IgD-negative memory B cell (primary cell): Measurements from ENCODE around the gene FAAP20. TPM values are rescaled to one million over a fixed set of nuclear protein-coding genes. Genes with fewer than 3 reads are reported as not detected.

Experiments
- H3K27ac Mint-ChIP-seq, 3 donors: one replicate each; pipeline ENCODE4 v1.8.0; 2020 to 2022; ENCODE audit warnings: mild to moderate bottlenecking in 3 of 3, mixed read lengths in 3 of 3, moderate library complexity in 1 of 3
- H3K27me3 Mint-ChIP-seq: one replicate; pipeline ENCODE4 v1.8.0; 2021; ENCODE audit warnings: mixed read lengths
- H3K36me3 Mint-ChIP-seq: one replicate; pipeline ENCODE4 v1.8.0; 2020; ENCODE audit warnings: mild to moderate bottlenecking, mixed read lengths
- H3K4me1 Mint-ChIP-seq, 3 donors: one replicate each; pipeline ENCODE4 v1.8.0; 2020 to 2022; ENCODE audit warnings: mixed read lengths in 3 of 3, mild to moderate bottlenecking in 1 of 3
- H3K4me3 Mint-ChIP-seq, 4 donors: one replicate each; pipeline ENCODE4 v1.8.0; 2020 to 2022; ENCODE audit warnings: mild to moderate bottlenecking in 4 of 4, mixed read lengths in 4 of 4, moderate library complexity in 3 of 4
- H3K9me3 Mint-ChIP-seq, 3 donors: one replicate each; pipeline ENCODE4 v1.8.0; 2020 to 2021; ENCODE audit warnings: mixed read lengths in 3 of 3, mild to moderate bottlenecking in 1 of 3
- polyA plus RNA-seq: library from polyadenylated mRNA; unstranded; fragments of 300-500 nt; fragmentation: Illumina TruSeq; gene quantifications from one replicate; pipeline ENCODE4 v1.2.3, GENCODE V29; 2021

Gene FAAP20
- polyA plus RNA-seq, 1 donor from 2014 or later, result 78.2 TPM

- H3K27ac Mint-ChIP-seq, result no peak overlapping the region
- H3K4me3 Mint-ChIP-seq, result no peak overlapping the region
- no peaks in the 10 kb centered on the region for H3K9me3 Mint-ChIP-seq
- H3K4me1 Mint-ChIP-seq, result no peaks in the 10 kb centered on the region
- H3K27me3 Mint-ChIP-seq, result no peaks in the 10 kb centered on the region
- peaks cover 3% of the 10 kb centered on the region for H3K36me3 Mint-ChIP-seq
Measured at GRCh38 chr1:2145946-2146835, 48.4 kb downstream of the FAAP20 start.

GRCh38 chr1:2144501-2145090, 50.0 kb downstream of the FAAP20 start:
- Mint-ChIP-seq H3K27ac (no peak overlapping the region), H3K36me3 (peaks cover 3% of the 10 kb centered on the region), H3K4me3 (no peak overlapping the region), H3K4me1 (peaks cover 0 to 5% (median 0%) of the 10 kb centered on the region in 3 donors), H3K9me3 (no peaks in the 10 kb centered on the region), H3K27me3 (no peaks in the 10 kb centered on the region)

- Mint-ChIP-seq H3K4me1 (peaks cover 0 to 5% (median 0%) of the 10 kb centered on the region in 3 donors), H3K9me3 (no peaks in the 10 kb centered on the region), H3K36me3 (peaks cover 2% of the 10 kb centered on the region), H3K27ac (no peak overlapping the region), H3K27me3 (no peaks in the 10 kb centered on the region), H3K4me3 (no peak overlapping the region)
Measured at GRCh38 chr1:2143814-2144500, 50.6 kb downstream of the FAAP20 start.

GRCh38 chr1:2141025-2141424, 53.5 kb downstream of the FAAP20 start:
- Mint-ChIP-seq H3K4me1 (peaks cover 0 to 8% (median 2%) of the 10 kb centered on the region in 3 donors), H3K4me3 (no peak overlapping the region), H3K27ac (no peak overlapping the region), H3K9me3 (no peaks in the 10 kb centered on the region), H3K36me3 (no peaks in the 10 kb centered on the region), H3K27me3 (no peaks in the 10 kb centered on the region)

Other genes with a start within 250 kb of the FAAP20 start
- not detected for gene CFAP74, start 191.0 kb downstream of the FAAP20 start, polyA plus RNA-seq
- not detected for gene GABRD, start 175.4 kb downstream of the FAAP20 start, polyA plus RNA-seq
- gene PRKCZ, start 144.4 kb downstream of the FAAP20 start, polyA plus RNA-seq, result 12.0 TPM
- 0.78 TPM for gene SKI, start 33.5 kb upstream of the FAAP20 start, polyA plus RNA-seq
- 6.7 TPM for gene MORN1, start 196.8 kb upstream of the FAAP20 start, polyA plus RNA-seq
- gene RER1, start 197.1 kb upstream of the FAAP20 start, polyA plus RNA-seq, result 141 TPM
- 14.8 TPM for gene PEX10, start 217.8 kb upstream of the FAAP20 start, polyA plus RNA-seq